ENCODE measurements around the gene ZSCAN23.
"Not testable (repeated sequence)": the region's sequence is repeated elsewhere in the genome, so short reads cannot be mapped to it uniquely, and the experiment has no call there.

The ZSCAN23 gene

GRCh38 chr6:28474441-28475219 lies 31.3 kb upstream of the ZSCAN23 start:
- Mint-ChIP-seq H3K36me3 (ENCODE audit: low read depth) (no peaks in the 10 kb centered on the region), H3K4me3 (peak overlapping the region; percentile 84), H3K9me3 (peaks cover 15% of the 10 kb centered on the region), H3K27me3 (ENCODE audit: low read depth, poor library complexity) (peaks cover 54% of the 10 kb centered on the region), H3K4me1 (peaks cover 4% of the 10 kb centered on the region), H3K27ac (no peak overlapping the region)
- peak; percentile 37 for DNase-seq
- TF ChIP-seq, protein P1, sequence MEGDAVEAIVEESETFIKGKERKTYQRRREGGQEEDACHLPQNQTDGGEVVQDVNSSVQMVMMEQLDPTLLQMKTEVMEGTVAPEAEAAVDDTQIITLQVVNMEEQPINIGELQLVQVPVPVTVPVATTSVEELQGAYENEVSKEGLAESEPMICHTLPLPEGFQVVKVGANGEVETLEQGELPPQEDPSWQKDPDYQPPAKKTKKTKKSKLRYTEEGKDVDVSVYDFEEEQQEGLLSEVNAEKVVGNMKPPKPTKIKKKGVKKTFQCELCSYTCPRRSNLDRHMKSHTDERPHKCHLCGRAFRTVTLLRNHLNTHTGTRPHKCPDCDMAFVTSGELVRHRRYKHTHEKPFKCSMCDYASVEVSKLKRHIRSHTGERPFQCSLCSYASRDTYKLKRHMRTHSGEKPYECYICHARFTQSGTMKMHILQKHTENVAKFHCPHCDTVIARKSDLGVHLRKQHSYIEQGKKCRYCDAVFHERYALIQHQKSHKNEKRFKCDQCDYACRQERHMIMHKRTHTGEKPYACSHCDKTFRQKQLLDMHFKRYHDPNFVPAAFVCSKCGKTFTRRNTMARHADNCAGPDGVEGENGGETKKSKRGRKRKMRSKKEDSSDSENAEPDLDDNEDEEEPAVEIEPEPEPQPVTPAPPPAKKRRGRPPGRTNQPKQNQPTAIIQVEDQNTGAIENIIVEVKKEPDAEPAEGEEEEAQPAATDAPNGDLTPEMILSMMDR (IDR thresholded peaks at IDR 0.05), result no peak

GRCh38 chr6:28469153-28469745 lies 26.0 kb upstream of the ZSCAN23 start:
- Mint-ChIP-seq H3K9me3 (peaks cover 18% of the 10 kb centered on the region), H3K27me3 (ENCODE audit: low read depth, poor library complexity) (peaks cover 47% of the 10 kb centered on the region)
- H3K36me3 Mint-ChIP-seq (ENCODE audit: low read depth); H3K27ac Mint-ChIP-seq; DNase-seq; H3K4me1 Mint-ChIP-seq; H3K4me3 Mint-ChIP-seq: not testable (repeated sequence)

DNA sequence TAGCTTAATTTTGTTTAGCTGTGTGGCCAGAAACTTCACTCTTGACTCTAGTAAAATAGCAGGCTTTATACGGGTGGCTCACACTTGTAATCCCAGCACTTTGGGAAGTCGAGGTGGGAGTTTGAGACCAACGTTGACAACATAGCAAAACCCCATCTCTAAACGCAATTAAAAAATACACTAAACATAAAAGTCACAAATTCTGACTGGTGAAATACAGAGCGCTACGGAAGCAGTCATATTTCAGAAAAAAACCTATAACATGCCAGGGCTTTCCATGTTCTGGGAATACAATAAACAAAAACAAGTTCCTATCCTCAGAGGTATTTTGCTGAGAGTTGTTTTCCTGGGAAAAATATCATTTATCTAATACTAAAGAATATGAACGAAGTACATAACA lies 24.8 kb upstream of the ZSCAN23 start:
- DNase-seq, result no peak
- Mint-ChIP-seq H3K9me3 (peaks cover 18% of the 10 kb centered on the region), H3K27me3 (ENCODE audit: low read depth, poor library complexity) (peaks cover 59% of the 10 kb centered on the region), H3K27ac (no peak overlapping the region), H3K36me3 (ENCODE audit: low read depth) (no peaks in the 10 kb centered on the region), H3K4me3 (no peak overlapping the region), H3K4me1 (no peaks in the 10 kb centered on the region)
- TF ChIP-seq, protein P1 (IDR thresholded peaks at IDR 0.05), result no peak

DNA sequence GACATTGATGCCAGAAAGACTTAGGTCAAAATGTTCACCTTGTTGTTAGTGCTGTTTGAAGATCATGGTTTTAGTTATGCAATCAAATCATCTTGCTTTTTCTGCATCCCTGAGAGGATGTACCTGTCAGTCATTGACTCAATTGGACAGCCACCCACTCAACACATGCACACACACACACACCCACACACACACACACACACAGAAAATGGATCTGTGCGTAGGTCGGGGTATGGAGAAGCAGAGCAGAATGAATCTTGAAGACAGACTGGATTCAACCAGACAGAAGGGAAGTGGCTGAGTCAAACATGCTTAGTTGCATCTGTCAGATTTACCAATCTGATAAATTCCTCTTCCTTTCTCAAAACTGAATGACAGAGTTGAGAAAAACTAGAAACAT lies 19.1 kb upstream of the ZSCAN23 start:
- Mint-ChIP-seq H3K4me3 (no peak overlapping the region), H3K4me1 (no peaks in the 10 kb centered on the region), H3K36me3 (ENCODE audit: low read depth) (no peaks in the 10 kb centered on the region), H3K27me3 (ENCODE audit: low read depth, poor library complexity) (peaks cover 97% of the 10 kb centered on the region), H3K27ac (no peak overlapping the region), H3K9me3 (peaks cover under 1% of the 10 kb centered on the region)
- TF ChIP-seq, protein P1 (IDR thresholded peaks at IDR 0.05), result no peak
- DNase-seq, result no peak

DNA sequence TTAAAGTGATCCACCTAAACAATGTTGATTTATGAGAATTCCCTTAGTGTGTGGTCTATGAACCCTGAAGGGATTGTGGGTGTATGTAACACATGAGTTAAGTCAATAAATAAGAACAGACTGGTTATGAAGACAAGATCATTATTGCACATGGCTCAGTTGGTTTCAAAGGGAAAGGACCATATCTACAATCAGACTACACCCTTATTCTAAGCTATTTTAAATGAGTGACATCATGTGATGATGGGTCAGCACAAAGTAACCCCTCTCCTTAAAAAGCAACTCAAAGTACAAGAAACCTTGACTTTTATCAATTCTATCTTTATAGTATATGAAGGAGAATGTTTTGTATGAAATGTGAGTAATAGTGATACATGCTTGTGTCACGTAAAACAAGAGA lies 15.3 kb upstream of the ZSCAN23 start:
- Mint-ChIP-seq H3K4me1 (no peaks in the 10 kb centered on the region), H3K4me3 (no peak overlapping the region), H3K27me3 (ENCODE audit: low read depth, poor library complexity) (peaks cover 94% of the 10 kb centered on the region), H3K9me3 (no peaks in the 10 kb centered on the region), H3K27ac (no peak overlapping the region), H3K36me3 (ENCODE audit: low read depth) (no peaks in the 10 kb centered on the region)
- TF ChIP-seq, protein P1 (IDR thresholded peaks at IDR 0.05), result no peak
- DNase-seq, result no peak

DNA sequence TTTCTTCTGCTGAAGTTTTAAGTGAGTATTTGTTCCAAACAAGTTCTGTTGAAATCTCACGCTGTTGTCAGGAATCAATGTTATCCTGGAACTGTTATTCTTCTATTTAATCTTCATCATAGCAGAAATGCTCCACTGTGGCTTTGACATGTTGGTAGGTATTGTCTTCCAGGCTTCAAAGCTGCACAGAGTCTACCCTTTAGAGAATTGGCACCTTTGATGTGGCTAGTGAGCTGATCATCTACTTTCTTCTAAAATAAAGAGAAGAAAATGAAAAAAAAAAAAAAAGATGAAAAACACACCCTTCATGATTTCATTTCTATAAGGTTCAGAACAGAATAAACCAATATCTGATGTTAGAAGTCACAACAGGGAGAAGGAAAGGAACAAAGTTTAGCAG lies 5.8 kb upstream of the ZSCAN23 start:
- DNase-seq, result no peak
- no peak overlapping the region for H3K27ac Mint-ChIP-seq
- H3K27me3 Mint-ChIP-seq (ENCODE audit: low read depth, poor library complexity), result peaks cover 40% of the 10 kb centered on the region
- H3K4me3 Mint-ChIP-seq, result no peak overlapping the region
- H3K36me3 Mint-ChIP-seq (ENCODE audit: low read depth), result no peaks in the 10 kb centered on the region
- TF ChIP-seq, protein P1 (IDR thresholded peaks at IDR 0.05), result no peak
- H3K4me1 Mint-ChIP-seq, result peaks cover 11% of the 10 kb centered on the region
- peaks cover 10% of the 10 kb centered on the region for H3K9me3 Mint-ChIP-seq

DNA sequence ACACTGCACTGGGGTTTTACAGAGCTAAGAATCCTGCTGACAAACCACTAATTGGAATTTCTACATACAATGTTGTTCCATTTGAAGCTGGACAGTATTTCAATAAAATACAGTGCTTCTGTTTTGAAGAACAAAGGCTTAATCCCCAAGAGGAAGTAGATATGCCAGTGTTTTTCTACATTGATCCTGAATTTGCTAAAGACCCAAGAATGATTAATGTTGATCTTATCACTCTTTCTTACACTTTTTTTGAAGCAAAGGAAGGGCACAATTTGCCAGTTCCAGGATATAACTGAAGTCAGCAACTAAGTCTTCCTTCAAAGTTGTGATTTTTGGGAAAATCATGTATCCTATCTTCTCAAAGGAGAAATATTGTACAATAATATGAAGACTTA lies 4.2 kb upstream of the ZSCAN23 start:
- H3K27ac Mint-ChIP-seq; DNase-seq; H3K9me3 Mint-ChIP-seq; H3K36me3 Mint-ChIP-seq (ENCODE audit: low read depth): not testable (repeated sequence)
- Mint-ChIP-seq H3K27me3 (ENCODE audit: low read depth, poor library complexity) (peaks cover 31% of the 10 kb centered on the region), H3K4me3 (peak overlapping the region; percentile 85), H3K4me1 (peaks cover 11% of the 10 kb centered on the region)
